ENCODE results near the gene GABRB2.
"Not testable (repeated sequence)": the region's sequence is repeated elsewhere in the genome, so short reads cannot be mapped to it uniquely, and the experiment has no call there.

Gene GABRB2

GRCh38 chr5:161385027-161385426 lies 161.5 kb downstream of the GABRB2 start:
- DNase-seq = no peak

GRCh38 chr5:161382685-161383084 lies 163.8 kb downstream of the GABRB2 start:
- DNase-seq = no peak

GRCh38 chr5:161380486-161380885 lies 166.0 kb downstream of the GABRB2 start:
- DNase-seq = no peak

GRCh38 chr5:161378701-161379100 lies 167.8 kb downstream of the GABRB2 start:
- no peak for DNase-seq

- no peak for DNase-seq
These were observed 170.5 kb downstream of the GABRB2 start for GRCh38 chr5:161376034-161376433.

- no peak for DNase-seq
These were observed 173.2 kb downstream of the GABRB2 start for GRCh38 chr5:161373345-161373707.

GRCh38 chr5:161372682-161373344 lies 173.7 kb downstream of the GABRB2 start:
- no peak for DNase-seq

GRCh38 chr5:161369022-161369421 lies 177.5 kb downstream of the GABRB2 start:
- DNase-seq = no peak

- DNase-seq = no peak
These were observed 188.1 kb downstream of the GABRB2 start for GRCh38 chr5:161358446-161358845.

GRCh38 chr5:161344234-161344633 lies 202.3 kb downstream of the GABRB2 start:
- DNase-seq = no peak

GRCh38 chr5:161342886-161343285 lies 203.6 kb downstream of the GABRB2 start:
- no peak for DNase-seq

- no peak for DNase-seq
These were observed 206.5 kb downstream of the GABRB2 start for GRCh38 chr5:161340012-161340411.

- no peak for DNase-seq
These were observed 213.2 kb downstream of the GABRB2 start for GRCh38 chr5:161333194-161333880.

- DNase-seq = no peak
These were observed 214.2 kb downstream of the GABRB2 start for GRCh38 chr5:161332343-161332742.

- no peak for DNase-seq
These were observed 232.5 kb downstream of the GABRB2 start for GRCh38 chr5:161314033-161314432.

GRCh38 chr5:161312882-161313281 lies 233.6 kb downstream of the GABRB2 start:
- DNase-seq = no peak

GRCh38 chr5:161311965-161312364 lies 234.6 kb downstream of the GABRB2 start:
- no peak for DNase-seq

GRCh38 chr5:161311146-161311708 lies 235.3 kb downstream of the GABRB2 start:
- no peak for DNase-seq

- DNase-seq = no peak
These were observed 240.1 kb downstream of the GABRB2 start for GRCh38 chr5:161306351-161306995.

GRCh38 chr5:161305601-161306000 lies 240.9 kb downstream of the GABRB2 start:
- no peak for DNase-seq

GRCh38 chr5:161302559-161302958 lies 244.0 kb downstream of the GABRB2 start:
- DNase-seq = no peak

GRCh38 chr5:161301586-161301985 lies 244.9 kb downstream of the GABRB2 start:
- no peak for DNase-seq

- no peak for DNase-seq
These were observed 247.5 kb downstream of the GABRB2 start for GRCh38 chr5:161299053-161299452.

GRCh38 chr5:161297388-161297787 lies 249.1 kb downstream of the GABRB2 start:
- DNase-seq = not testable (repeated sequence)

All from right forelimb (tissue), 1 donor.